Stimulated activated CD8-positive, alpha-beta memory T cell treated with anti-CD3 and anti-CD28 coated beads, Interleukin-4, amount 100 ng/mL, for 1 hour (primary cell): ENCODE measurements around the gene MFAP3L.

ENCODE experiments used
- DNase-seq, 2 donors: peaks; one replicate each; pipeline ENCODE4 v3.0.0-alpha.2; 2020; ENCODE audit warnings: low read depth in 2 of 2, low spot score in 1 of 2

The MFAP3L gene

GRCh38 chr4:170022211-170022610 is 4.0 kb downstream of the MFAP3L start:
- no peak for DNase-seq

DNA sequence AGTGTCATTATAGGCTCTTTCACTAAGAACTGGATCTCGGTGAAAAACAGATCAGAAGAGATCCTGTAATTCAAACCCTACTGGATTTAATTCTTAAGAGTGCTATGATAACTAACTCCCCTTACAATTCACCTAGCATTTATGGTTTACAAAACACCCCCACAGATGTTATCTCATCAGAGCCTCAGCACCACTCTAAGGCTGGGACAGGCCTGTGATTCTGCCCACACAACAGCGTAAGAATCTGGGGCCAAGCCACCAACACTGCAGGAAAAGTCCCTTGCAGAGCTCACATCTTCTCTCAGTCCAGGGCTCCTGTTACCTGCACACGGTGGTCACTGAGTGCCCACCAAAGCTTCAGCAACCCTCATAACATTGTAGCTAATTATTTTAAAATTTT is 8.9 kb downstream of the MFAP3L start:
- no peak for DNase-seq

DNA sequence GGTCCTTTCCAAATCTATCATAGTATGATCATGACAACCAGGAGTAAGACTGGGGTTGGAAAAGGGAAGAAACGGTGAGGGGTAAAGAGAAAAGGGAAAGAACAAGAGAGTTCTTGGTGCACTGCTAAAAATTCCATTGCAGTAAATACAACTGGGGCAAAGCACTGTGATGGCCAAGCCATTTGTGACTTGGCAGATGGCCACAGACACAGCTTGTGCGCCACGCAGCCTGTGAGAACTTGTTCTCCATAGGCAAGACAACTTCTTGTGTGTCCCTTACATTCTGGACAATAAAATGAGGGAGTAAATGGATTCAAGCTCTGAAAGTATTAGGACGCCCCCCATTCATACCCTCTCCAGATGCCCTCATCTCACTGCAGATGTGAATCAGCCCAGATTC is 10.9 kb downstream of the MFAP3L start:
- DNase-seq: no peak

- no peak for DNase-seq
Observed at GRCh38 chr4:170014359-170015011, 11.7 kb downstream of the MFAP3L start.

DNA sequence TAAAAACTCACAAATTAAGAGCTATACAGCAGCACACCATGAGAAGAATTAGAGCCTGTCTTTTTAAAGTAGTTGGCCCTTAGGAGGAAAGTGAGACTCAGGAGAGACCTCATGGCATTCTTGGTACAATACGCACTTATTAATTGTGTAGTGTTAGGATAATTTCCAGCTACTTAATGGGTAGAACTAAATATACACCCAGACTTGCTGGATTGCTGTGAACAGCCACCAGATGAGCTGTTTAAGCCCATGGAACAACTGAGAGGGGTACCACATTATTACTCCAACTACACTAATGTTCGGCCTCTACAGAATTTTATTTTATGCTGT is 13.6 kb downstream of the MFAP3L start:
- no peak for DNase-seq

DNA sequence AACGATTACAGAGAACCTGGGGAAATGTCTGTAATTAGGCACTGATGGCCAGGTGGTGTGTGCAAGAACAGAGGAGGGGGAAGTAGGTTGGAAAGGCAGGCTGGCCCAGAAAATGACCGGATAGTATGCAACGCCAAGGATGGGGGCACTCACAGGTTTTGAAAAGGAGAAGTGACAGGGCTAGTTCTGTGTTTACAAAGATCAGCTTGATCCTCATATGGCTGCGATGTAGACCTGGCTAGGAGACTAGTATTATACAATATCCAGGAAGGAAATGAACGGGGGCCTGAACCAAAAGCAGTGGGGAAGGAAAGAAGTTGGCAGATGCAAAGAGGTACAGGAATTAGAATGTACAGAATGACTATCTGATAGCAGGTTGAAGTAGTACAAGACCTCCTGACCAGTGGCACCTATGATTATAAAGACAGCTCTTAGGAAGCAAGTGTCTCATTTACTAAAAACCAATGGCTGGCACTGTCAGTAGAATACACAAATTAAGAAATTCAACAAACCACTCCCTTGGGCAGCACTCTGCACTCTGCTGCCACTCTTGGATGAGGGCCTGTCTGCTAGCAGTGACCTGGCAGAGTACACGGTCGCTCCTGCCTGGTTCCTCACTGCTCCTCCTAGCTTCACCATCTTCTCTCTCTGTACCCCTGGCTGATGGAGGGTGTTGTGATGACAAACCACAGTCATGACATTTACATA is 14.1 kb downstream of the MFAP3L start:
- no peak for DNase-seq

DNA sequence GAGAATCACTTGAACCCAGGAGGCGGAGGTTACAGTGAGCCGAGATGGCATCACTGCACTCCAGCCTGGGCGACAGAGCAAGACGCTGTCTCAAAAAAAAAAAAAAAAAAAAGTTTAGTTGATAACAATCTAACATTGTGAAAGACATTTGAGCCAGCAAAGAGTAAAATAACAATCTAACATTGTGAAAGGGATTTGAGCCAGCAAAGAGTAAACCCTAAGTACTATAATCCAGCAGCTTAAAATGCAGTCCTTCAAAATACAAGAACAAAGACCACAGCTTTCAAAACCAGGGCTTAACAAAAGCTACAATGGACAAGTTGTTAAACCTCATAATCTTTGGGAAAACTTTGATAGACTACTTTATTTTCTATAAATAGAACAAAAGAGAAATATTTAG is 16.9 kb downstream of the MFAP3L start:
- DNase-seq: no peak

DNA sequence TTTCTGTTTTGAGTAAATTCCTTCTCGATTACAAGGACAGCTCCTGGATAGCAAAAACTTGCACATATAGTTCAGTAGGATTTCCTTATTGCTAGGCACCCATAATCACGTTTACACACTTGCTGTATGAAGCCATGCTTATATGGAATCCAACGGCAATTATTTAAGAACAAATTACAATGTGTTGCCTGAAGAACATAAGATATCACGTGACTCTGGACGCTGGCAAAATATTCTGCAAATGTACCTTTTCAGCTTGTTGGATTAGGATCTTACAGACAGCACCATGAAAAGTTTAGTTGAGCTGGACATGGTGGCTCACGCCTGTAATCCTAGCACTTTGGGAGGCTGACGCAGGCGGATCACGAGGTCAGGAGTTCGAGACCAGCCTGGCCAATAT is 17.4 kb downstream of the MFAP3L start:
- no peak for DNase-seq

GRCh38 chr4:170008371-170008770 is 17.8 kb downstream of the MFAP3L start:
- DNase-seq: no peak

DNA sequence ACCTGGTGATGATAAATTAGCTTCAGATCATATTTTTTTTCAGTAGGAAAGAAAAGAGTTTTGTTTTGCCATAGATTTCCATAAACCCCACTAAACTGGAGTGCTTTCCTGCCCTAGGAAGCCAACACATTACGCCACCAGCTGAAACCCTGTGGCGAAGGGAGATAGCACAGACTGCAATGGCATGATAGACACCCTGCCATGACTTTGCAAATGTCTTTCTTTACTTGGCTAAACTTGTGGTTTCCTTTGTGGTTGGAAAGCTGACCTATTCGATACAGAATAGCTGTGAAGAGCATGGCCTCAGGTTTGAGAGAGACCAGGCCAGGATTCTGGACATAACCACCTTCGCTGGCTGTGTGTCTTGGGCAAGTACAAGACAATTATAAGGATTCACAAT is 19.1 kb downstream of the MFAP3L start:
- DNase-seq: no peak

DNA sequence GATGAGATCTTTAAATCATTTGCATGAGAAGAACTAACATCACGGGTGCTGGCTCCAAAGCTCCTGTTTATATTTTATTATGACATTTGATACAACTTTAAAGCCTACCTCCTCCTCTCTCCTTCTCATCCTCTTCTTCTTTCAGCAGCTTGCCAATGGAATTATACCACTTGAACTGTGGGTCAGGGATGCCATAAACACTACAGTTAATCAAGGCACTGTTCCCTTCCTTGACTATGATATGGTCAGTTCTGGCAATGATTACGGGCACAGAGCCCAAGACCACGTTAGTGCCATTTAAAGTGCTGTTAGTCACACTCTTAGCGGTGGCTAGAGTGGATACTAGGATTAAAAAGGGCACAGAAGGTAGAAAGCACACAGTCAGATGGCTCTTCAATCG is 20.7 kb downstream of the MFAP3L start:
- DNase-seq: no peak

DNA sequence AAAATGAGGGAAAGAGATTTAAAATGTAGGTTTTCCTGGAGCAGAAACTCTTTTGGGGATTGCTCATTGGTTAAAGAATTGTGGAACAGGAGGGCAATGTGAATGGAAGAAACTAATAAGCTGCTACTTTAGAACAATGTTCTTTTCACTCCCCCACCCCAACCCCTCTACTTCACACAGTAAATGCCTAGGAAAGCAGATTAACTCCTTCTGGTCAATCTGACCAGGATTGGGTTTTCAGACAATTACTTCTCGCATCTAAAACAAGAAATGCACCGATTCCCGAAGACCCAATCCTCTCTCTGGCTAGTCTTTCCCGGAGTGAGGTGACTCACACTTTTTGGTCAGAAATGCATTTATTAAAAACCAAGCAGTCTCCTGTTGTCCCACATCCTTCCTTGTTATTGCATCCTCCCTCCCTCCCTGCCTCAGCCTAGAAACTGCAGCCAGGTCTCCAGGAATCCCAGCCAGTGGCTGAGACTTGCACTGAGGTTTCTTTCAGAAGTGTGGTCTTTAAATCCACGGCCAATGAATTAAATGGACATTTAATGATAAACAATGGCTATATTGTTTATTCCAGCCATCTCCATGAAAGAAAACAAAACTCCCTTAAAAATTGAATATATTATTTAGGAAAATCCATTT is 21.4 kb downstream of the MFAP3L start:
- DNase-seq: no peak

GRCh38 chr4:170003071-170004070 is 22.8 kb downstream of the MFAP3L start:
- no peak for DNase-seq

DNA sequence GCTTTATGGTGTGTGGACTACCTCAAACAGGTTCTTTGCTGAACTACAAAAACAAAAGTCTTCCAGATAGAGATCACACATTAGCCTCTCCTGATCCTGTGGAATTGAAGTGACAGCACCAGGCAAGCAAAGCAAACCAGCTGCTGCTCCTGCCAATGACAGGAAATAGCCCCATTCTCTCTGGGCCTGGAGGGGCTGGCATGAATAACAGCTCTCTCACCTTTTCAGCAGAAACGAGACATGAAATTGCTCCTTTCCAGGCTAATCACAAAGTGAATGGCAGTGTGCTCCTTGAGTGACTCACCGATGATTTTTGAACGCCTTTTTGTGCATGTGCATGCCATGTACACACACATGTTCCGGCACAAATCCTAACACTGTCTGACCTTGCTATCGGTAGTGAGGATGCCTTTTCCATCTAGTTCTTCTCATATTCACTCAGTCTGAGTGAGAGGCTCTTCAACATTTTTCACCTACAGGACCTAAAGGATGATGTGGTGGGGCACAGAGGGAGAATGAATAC is 24.4 kb downstream of the MFAP3L start:
- no peak for DNase-seq

GRCh38 chr4:170001011-170001744 is 25.0 kb downstream of the MFAP3L start:
- DNase-seq: no peak

DNA sequence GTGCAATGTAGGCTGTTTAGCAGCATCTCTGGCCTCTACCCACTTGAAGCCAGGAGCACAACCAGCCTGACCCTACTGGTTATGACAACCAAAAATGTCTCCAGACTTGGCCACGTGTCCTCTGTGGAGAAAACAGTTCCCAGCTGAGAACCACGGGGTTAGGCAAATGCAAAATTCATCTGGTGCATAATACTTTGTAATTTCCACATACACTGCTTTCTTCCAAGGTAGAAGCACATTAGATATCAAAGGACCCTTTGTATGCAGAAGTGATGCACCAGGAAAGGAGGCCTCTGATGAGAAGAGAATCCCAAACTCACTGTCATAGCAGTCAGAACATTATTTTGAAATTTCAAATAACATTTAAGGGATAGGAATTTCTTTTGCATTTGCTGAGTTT is 26.3 kb downstream of the MFAP3L start:
- DNase-seq: no peak

GRCh38 chr4:169998981-169999380 is 27.2 kb downstream of the MFAP3L start:
- no peak for DNase-seq

DNA sequence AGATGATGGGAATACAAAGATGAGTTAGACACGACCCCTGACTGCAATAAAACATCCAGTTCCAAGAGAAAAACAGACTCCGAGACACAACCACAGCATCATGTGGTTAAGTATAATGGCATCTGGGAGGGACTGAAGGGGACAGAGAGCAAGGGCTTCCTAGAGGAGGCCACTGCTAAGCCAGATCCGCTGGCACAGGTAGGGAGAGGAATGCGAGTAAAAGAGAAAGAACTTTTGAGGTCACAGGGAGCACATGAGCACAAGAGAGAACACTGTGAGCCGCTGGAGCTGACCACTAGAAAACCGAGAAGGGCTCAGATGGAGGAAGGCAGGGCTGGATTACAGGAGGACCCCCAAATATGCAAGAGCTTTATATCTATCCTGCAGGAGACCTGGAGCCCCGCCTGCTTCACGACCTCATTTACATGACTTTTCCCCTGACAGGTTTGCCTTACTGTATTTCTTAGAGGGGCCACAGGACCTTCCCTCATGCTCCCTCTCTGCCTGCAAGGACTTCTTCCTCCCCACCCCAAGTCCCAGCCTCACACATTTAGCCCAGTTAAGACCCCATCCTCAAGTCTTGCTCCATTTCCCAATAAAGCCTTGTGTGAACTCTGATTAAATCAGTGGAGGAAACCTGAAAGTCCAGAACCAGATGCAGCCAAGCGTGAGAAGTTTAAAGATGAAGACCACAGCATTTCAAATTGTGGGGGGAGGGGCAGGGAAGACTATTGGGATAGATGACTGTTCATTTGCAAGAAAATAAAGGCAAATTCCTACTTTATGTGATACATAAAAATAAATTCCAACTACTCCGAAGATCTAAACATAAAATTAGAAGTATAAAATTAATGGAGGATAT is 29.6 kb downstream of the MFAP3L start:
- DNase-seq: no peak

DNA sequence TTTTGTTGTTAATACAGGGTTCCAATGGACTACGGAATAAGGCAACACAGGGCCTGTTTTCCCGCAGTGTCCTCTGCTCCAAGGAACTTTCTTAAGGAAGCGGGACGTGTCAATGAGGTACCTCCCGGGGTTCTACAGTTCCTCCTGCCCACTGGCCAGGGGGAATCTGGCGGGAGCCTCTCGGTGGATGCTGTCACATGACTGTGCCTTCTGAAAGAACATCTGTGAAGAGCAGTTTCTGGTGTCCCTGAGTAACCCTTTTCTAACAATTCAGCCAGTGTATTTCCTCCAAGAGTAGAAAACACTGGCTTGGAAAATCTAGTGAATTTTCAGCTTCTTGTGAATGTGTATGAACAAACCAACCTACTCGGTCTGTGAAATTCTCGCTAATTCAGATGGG is 32.7 kb downstream of the MFAP3L start:
- no peak for DNase-seq

DNA sequence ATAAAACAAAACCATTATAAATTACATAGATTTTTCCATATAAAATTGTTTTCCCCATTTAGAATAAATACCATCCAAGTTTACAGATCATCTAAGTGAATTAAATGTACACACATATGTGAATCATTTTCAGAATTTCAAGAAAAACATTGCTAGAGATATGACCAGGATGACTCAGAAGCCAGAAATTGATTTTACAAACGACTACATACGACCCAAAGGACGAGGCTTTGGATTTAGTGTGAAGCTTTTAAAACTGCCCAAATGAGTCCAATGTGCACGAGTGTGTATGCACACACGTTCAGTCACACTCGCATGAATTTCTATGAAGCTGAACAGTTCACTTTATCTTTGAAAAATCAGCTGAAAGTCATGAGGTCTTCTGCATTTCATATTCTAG is 37.9 kb downstream of the MFAP3L start:
- no peak for DNase-seq
